ENCODE results near the gene ZBTB7A.

ZBTB7A gene

DNA sequence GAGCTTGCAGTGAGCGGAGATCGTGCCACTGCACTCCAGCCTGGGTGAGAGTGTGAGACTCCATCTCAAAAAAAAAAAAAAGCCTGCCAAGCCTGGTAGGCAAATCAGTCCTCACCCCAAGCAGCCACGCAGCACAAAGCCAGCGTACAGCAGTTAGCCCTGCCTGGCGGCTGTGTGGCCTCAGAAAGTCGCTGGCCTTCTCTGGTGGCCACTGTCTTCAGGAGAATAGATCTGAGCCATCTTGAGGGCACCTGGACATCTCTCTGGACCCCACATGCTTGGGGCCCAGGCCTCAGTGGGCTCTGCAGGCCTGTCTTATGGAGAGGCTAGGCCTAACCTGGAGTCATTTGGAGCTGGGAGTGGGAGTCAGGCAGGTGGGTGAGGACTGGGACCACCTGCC, 36.1 kb downstream of the ZBTB7A start:
- H3K27me3 ChIP-seq (ENCODE audit: control insufficient read depth, insufficient read depth, low read length): no peaks in the 10 kb centered on the region
- peaks cover 71% of the 10 kb centered on the region for H3K36me3 ChIP-seq (ENCODE audit: control insufficient read depth, insufficient read depth, low read length)
- H3K27ac ChIP-seq (ENCODE audit: low read depth, low read length): no peak overlapping the region
- H3K9me3 ChIP-seq (ENCODE audit: control insufficient read depth, insufficient read depth, low read depth, low read length): no peaks in the 10 kb centered on the region
- H3K4me1 ChIP-seq (ENCODE audit: control insufficient read depth, insufficient read depth, low read length): no peaks in the 10 kb centered on the region
- no peak overlapping the region for H3K9ac ChIP-seq (ENCODE audit: low read length)
- H3K4me3 ChIP-seq (ENCODE audit: low read depth, low read length): no peak overlapping the region

- Histone ChIP-seq H3K9me3 (ENCODE audit: control insufficient read depth, insufficient read depth, low read depth, low read length) (no peaks in the 10 kb centered on the region), H3K27me3 (ENCODE audit: control insufficient read depth, insufficient read depth, low read length) (no peaks in the 10 kb centered on the region), H3K9ac (ENCODE audit: low read length) (no peak overlapping the region), H3K36me3 (ENCODE audit: control insufficient read depth, insufficient read depth, low read length) (peaks cover 67% of the 10 kb centered on the region), H3K27ac (ENCODE audit: low read depth, low read length) (no peak overlapping the region), H3K4me3 (ENCODE audit: low read depth, low read length) (no peak overlapping the region), H3K4me1 (ENCODE audit: control insufficient read depth, insufficient read depth, low read length) (no peaks in the 10 kb centered on the region)
These were observed 37.5 kb downstream of the ZBTB7A start for GRCh38 chr19:4029247-4029614.

- Histone ChIP-seq H3K36me3 (ENCODE audit: control insufficient read depth, insufficient read depth, low read length) (peaks cover 66% of the 10 kb centered on the region), H3K9ac (ENCODE audit: low read length) (no peak overlapping the region), H3K27me3 (ENCODE audit: control insufficient read depth, insufficient read depth, low read length) (no peaks in the 10 kb centered on the region), H3K27ac (ENCODE audit: low read depth, low read length) (no peak overlapping the region), H3K4me1 (ENCODE audit: control insufficient read depth, insufficient read depth, low read length) (no peaks in the 10 kb centered on the region), H3K4me3 (ENCODE audit: low read depth, low read length) (no peak overlapping the region), H3K9me3 (ENCODE audit: control insufficient read depth, insufficient read depth, low read depth, low read length) (no peaks in the 10 kb centered on the region)
These were observed 38.1 kb downstream of the ZBTB7A start for GRCh38 chr19:4028334-4029246.

DNA sequence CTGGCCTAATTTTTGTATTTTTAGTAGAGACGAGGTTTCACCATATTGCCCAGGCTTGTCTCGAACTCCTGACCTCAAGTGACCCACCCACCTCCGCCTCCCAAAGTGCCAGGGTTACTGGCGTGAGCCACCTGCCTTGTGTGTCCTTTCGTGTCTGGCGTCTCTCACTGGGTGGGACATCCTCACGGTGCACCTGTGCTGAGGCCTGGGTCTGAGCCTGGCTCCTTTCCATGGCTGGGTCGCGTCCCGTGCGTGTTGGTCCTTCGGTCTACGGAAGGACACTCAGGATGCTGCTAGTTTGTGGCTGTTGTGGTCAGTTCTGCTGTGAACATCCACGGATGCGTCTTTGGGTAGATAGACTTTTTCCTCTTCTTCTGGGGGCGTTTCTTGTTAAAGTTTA, 39.6 kb downstream of the ZBTB7A start:
- no peaks in the 10 kb centered on the region for H3K9me3 ChIP-seq (ENCODE audit: control insufficient read depth, insufficient read depth, low read depth, low read length)
- H3K27me3 ChIP-seq (ENCODE audit: control insufficient read depth, insufficient read depth, low read length): no peaks in the 10 kb centered on the region
- H3K4me1 ChIP-seq (ENCODE audit: control insufficient read depth, insufficient read depth, low read length): no peaks in the 10 kb centered on the region
- H3K27ac ChIP-seq (ENCODE audit: low read depth, low read length): no peak overlapping the region
- H3K9ac ChIP-seq (ENCODE audit: low read length): no peak overlapping the region
- H3K4me3 ChIP-seq (ENCODE audit: low read depth, low read length): no peak overlapping the region
- H3K36me3 ChIP-seq (ENCODE audit: control insufficient read depth, insufficient read depth, low read length): peaks cover 57% of the 10 kb centered on the region

DNA sequence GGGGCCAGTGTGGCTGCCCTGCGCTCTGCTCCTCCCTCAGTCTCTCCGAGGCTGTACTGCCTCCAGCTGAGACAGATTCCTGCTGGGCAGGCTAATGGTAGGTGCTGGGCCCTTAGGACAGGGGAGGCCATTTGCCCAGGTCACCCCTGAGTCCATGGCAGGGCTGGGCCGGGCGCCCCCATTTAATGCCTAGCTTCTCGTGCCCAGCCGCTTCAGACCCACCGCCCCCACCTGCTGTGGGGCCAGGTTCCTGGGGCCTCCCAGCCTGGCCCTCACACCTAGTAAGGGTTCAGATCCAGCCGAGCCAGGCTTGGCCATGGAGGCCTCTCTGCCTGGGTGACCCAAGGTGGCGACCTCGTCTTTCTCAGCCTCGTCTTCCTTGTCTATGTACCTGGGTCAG, 41.4 kb downstream of the ZBTB7A start:
- Histone ChIP-seq H3K9ac (ENCODE audit: low read length) (no peak overlapping the region), H3K4me3 (ENCODE audit: low read depth, low read length) (no peak overlapping the region), H3K9me3 (ENCODE audit: control insufficient read depth, insufficient read depth, low read depth, low read length) (no peaks in the 10 kb centered on the region), H3K36me3 (ENCODE audit: control insufficient read depth, insufficient read depth, low read length) (peaks cover 46% of the 10 kb centered on the region), H3K27me3 (ENCODE audit: control insufficient read depth, insufficient read depth, low read length) (no peaks in the 10 kb centered on the region), H3K27ac (ENCODE audit: low read depth, low read length) (no peak overlapping the region), H3K4me1 (ENCODE audit: control insufficient read depth, insufficient read depth, low read length) (no peaks in the 10 kb centered on the region)

GRCh38 chr19:4023600-4024398, 42.9 kb downstream of the ZBTB7A start:
- no peaks in the 10 kb centered on the region for H3K9me3 ChIP-seq (ENCODE audit: control insufficient read depth, insufficient read depth, low read depth, low read length)
- no peak overlapping the region for H3K27ac ChIP-seq (ENCODE audit: low read depth, low read length)
- no peaks in the 10 kb centered on the region for H3K4me1 ChIP-seq (ENCODE audit: control insufficient read depth, insufficient read depth, low read length)
- H3K36me3 ChIP-seq (ENCODE audit: control insufficient read depth, insufficient read depth, low read length): peaks cover 36% of the 10 kb centered on the region
- no peak overlapping the region for H3K4me3 ChIP-seq (ENCODE audit: low read depth, low read length)
- H3K9ac ChIP-seq (ENCODE audit: low read length): no peak overlapping the region
- no peaks in the 10 kb centered on the region for H3K27me3 ChIP-seq (ENCODE audit: control insufficient read depth, insufficient read depth, low read length)

- Histone ChIP-seq H3K36me3 (ENCODE audit: control insufficient read depth, insufficient read depth, low read length) (peaks cover 36% of the 10 kb centered on the region), H3K27ac (ENCODE audit: low read depth, low read length) (no peak overlapping the region), H3K4me3 (ENCODE audit: low read depth, low read length) (no peak overlapping the region), H3K4me1 (ENCODE audit: control insufficient read depth, insufficient read depth, low read length) (peaks cover 5% of the 10 kb centered on the region; the same call in 1 of the 2 replicates), H3K9me3 (ENCODE audit: control insufficient read depth, insufficient read depth, low read depth, low read length) (no peaks in the 10 kb centered on the region), H3K27me3 (ENCODE audit: control insufficient read depth, insufficient read depth, low read length) (no peaks in the 10 kb centered on the region), H3K9ac (ENCODE audit: low read length) (no peak overlapping the region)
These were observed 47.1 kb downstream of the ZBTB7A start for GRCh38 chr19:4019578-4019977.

DNA sequence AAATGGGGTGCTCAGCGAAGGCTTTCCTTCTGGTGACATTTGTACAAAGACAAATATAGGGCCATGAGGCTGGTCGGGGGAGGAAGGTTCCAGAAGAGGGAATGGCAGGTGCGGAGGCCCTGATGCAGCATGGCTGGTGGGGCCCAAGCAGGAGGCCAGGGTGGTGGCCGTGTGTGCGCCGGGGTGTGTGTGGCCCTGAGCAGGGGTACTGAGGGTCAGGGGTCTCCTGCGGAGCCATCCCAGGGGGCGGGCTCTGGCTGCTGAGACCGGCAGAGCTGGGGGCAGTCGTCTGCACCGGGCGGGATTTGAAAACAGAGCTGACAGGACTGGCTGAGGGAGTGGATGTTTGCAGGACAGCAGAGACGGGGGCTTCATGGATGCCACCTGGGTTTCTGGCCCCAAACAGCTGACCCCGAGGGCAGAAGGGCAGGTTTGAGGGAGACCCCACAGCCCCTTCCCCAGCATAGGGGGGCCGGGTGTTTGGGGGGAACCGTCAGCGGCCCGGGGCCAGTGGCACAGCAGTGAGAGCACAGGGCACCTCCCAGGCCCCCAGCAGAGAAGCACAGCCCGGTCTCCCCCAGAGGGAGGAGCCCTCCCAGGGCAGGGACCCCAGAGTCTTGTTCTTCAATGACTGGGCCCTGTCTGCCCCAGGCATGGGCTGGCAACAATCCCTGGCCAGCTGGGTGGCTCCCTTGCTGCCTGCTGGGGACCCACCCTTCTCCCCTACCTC, 47.8 kb downstream of the ZBTB7A start:
- peaks cover 11% of the 10 kb centered on the region; the same call in 1 of the 2 replicates for H3K4me1 ChIP-seq (ENCODE audit: control insufficient read depth, insufficient read depth, low read length)
- no peak overlapping the region for H3K9ac ChIP-seq (ENCODE audit: low read length)
- H3K4me3 ChIP-seq (ENCODE audit: low read depth, low read length): no peak overlapping the region
- H3K9me3 ChIP-seq (ENCODE audit: control insufficient read depth, insufficient read depth, low read depth, low read length): no peaks in the 10 kb centered on the region
- H3K27me3 ChIP-seq (ENCODE audit: control insufficient read depth, insufficient read depth, low read length): no peaks in the 10 kb centered on the region
- H3K36me3 ChIP-seq (ENCODE audit: control insufficient read depth, insufficient read depth, low read length): peaks cover 38% of the 10 kb centered on the region
- H3K27ac ChIP-seq (ENCODE audit: low read depth, low read length): no peak overlapping the region

DNA sequence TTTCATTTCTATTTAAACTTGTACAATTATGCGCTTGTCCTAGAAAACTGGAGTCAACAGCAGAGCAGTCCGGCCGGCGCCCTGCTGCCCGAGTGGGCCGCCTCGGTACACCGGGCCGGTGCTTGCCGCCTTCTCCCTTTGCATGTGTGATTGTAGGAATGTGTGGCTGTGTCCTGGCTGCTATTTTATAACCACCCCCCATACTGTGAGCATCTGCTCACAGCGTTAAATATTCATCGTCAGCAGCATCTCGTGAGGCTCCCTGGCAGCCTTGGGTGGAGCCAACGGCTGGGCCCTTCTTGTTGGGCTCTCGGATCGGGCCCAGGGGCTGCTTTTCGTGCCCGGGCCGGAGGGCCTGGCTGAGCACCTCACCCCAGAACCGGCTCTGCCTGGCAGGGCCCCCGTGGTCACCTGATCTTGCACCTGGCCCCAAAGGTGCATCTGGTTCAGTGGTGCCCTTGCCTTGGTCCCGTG, 48.5 kb downstream of the ZBTB7A start:
- Histone ChIP-seq H3K9me3 (ENCODE audit: control insufficient read depth, insufficient read depth, low read depth, low read length) (no peaks in the 10 kb centered on the region), H3K27ac (ENCODE audit: low read depth, low read length) (no peak overlapping the region), H3K4me1 (ENCODE audit: control insufficient read depth, insufficient read depth, low read length) (peaks cover 11% of the 10 kb centered on the region; the same call in 1 of the 2 replicates), H3K36me3 (ENCODE audit: control insufficient read depth, insufficient read depth, low read length) (peaks cover 39% of the 10 kb centered on the region), H3K27me3 (ENCODE audit: control insufficient read depth, insufficient read depth, low read length) (no peaks in the 10 kb centered on the region), H3K9ac (ENCODE audit: low read length) (no peak overlapping the region), H3K4me3 (ENCODE audit: low read depth, low read length) (no peak overlapping the region)

- no peaks in the 10 kb centered on the region for H3K27me3 ChIP-seq (ENCODE audit: control insufficient read depth, insufficient read depth, low read length)
- H3K4me3 ChIP-seq (ENCODE audit: low read depth, low read length): no peak overlapping the region
- H3K9me3 ChIP-seq (ENCODE audit: control insufficient read depth, insufficient read depth, low read depth, low read length): no peaks in the 10 kb centered on the region
- peak overlapping the region; percentile 11; the same call in 1 of the 2 replicates for H3K27ac ChIP-seq (ENCODE audit: low read depth, low read length)
- H3K4me1 ChIP-seq (ENCODE audit: control insufficient read depth, insufficient read depth, low read length): peaks cover 11% of the 10 kb centered on the region; the same call in 1 of the 2 replicates
- H3K9ac ChIP-seq (ENCODE audit: low read length): no peak overlapping the region
- H3K36me3 ChIP-seq (ENCODE audit: control insufficient read depth, insufficient read depth, low read length): peaks cover 48% of the 10 kb centered on the region
These were observed 49.6 kb downstream of the ZBTB7A start for GRCh38 chr19:4016903-4017638.

Measured in HUES6 (cell line).